Left ventricle myocardium inferior (tissue), 1 donor: ENCODE measurements around the gene ZMIZ1. TPM values are rescaled to one million over a fixed set of nuclear protein-coding genes. Genes with fewer than 3 reads are reported as not detected.

ENCODE experiments used
- DNase-seq: peaks from one replicate; pipeline ENCODE4 v3.0.0-alpha.2; 2020
- H3K27ac ChIP-seq: fragments of 200-600 bp; replicated peaks from 2 replicates; pipeline ENCODE4 v1.8.0; 2021
- H3K27me3 ChIP-seq: fragments of 200-600 bp; 2 replicates; pipeline ENCODE4 v1.8.0; 2021; ENCODE audit warnings: low read depth
- H3K36me3 ChIP-seq: fragments of 200-600 bp; 2 replicates; pipeline ENCODE4 v1.8.0; 2021
- H3K4me1 ChIP-seq: fragments of 200-600 bp; 2 replicates; pipeline ENCODE4 v1.8.0; 2021
- H3K4me3 ChIP-seq: fragments of 200-600 bp; 2 replicates; pipeline ENCODE4 v1.8.0; 2021; ENCODE audit warnings: mild to moderate bottlenecking, moderate library complexity
- H3K9me3 ChIP-seq: fragments of 200-600 bp; replicated peaks from 2 replicates; pipeline ENCODE4 v1.8.0; 2021
- intact Hi-C: fragments of 100-400 bp; cut with micrococcal nuclease; formaldehyde crosslinking; loops from one replicate; pipeline ENCODE4 v1.11.0; 2022
- total RNA-seq: library from RNA; stranded (reverse); fragmentation: NEBNext Ultra II Directional; extraction: Animal tissue kit (Norgen Biotek cat#: 25700); gene quantifications from one replicate; pipeline ENCODE4 v1.2.1, GENCODE V29; 2021
- TF ChIP-seq, protein P1 (sequence below): fragments of 200-600 bp; IDR thresholded peaks from 2 replicates; pipeline ENCODE4 v1.8.0; 2021; ENCODE audit warnings: antibody characterized with exemption, mild to moderate bottlenecking, borderline replicate concordance
- donor health status: DM: no; HTN: yes; CAD: no; lungs with severe emphysema.

The ZMIZ1 gene
- total RNA-seq, 1 donor from 2014 or later = 55.9 TPM

DNA sequence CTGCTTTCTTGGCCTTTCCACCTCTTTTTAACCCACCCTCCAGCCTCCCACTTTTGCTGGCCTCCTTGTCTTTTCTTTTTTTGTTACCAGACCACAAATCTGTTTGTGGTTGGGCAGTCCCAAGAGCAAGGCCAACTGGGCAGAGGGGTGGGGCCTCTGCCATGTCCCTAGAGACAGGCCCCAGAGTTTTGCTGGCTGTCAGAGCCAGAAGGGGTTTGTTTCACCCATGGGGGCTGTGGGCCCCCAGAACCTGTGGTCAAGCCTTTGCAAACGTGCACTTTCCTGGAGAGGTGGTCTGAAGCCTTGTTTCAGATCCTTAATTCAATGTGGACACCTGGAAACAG is 10.3 kb downstream of the ZMIZ1 start:
- TF ChIP-seq, protein P1, sequence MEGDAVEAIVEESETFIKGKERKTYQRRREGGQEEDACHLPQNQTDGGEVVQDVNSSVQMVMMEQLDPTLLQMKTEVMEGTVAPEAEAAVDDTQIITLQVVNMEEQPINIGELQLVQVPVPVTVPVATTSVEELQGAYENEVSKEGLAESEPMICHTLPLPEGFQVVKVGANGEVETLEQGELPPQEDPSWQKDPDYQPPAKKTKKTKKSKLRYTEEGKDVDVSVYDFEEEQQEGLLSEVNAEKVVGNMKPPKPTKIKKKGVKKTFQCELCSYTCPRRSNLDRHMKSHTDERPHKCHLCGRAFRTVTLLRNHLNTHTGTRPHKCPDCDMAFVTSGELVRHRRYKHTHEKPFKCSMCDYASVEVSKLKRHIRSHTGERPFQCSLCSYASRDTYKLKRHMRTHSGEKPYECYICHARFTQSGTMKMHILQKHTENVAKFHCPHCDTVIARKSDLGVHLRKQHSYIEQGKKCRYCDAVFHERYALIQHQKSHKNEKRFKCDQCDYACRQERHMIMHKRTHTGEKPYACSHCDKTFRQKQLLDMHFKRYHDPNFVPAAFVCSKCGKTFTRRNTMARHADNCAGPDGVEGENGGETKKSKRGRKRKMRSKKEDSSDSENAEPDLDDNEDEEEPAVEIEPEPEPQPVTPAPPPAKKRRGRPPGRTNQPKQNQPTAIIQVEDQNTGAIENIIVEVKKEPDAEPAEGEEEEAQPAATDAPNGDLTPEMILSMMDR = no peak
- Histone ChIP-seq H3K4me3 (peak overlapping the region; percentile 20), H3K36me3 (no peaks in the 10 kb centered on the region), H3K4me1 (peaks cover 100% of the 10 kb centered on the region), H3K27me3 (no peaks in the 10 kb centered on the region), H3K9me3 (no peaks in the 10 kb centered on the region), H3K27ac (peak overlapping the region; percentile 99)
- no peak for DNase-seq
- intact Hi-C loops = no loop called here

DNA sequence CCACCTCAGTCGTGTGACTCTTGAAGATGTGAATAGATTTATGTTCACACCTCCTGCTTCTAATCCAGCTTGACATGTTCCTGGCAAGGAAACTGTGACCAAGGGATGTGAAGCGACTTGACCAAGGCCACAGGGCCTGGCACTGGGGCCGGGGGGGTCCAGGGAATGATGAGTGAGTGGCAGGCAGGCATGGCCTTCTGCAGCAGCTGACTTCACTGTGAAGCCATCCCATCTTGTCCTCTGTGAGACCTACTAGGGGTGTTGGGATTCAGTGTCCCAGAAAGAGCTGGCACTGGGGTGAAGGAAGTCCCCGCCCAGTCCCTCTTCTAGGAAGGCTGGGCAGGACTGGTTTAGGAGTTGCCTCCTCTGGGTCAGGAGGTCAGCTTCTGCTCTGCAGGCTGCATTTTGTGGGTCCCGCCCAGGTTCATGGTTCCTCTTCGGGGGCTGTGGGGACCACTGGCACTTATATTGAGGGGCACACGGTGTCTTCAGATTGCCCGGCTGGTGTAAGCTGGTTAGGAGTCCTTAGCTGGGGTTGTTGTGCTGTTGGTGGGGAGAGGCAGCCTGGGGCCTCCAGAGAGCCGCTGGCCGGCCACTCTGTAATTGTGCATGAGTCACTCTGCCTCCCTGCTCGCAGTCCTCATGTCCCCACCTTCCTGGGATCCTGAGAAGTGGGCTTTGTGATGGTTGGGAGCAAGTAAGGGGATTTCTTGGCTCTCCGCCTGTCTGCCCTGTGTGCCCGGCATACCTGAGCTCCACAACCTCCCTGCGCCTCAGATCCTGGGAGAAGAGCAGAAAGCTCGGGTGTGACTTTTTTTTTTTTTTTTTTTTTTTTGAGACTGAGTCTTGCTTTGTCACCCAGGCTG is 11.0 kb downstream of the ZMIZ1 start:
- intact Hi-C loops = no loop called here
- Histone ChIP-seq H3K27ac (peak overlapping the region; percentile 99), H3K4me3 (peak overlapping the region; percentile 20), H3K36me3 (no peaks in the 10 kb centered on the region), H3K27me3 (no peaks in the 10 kb centered on the region), H3K4me1 (peaks cover 100% of the 10 kb centered on the region), H3K9me3 (no peaks in the 10 kb centered on the region)
- peak; percentile 67 for DNase-seq
- TF ChIP-seq, protein P1 = no peak

DNA sequence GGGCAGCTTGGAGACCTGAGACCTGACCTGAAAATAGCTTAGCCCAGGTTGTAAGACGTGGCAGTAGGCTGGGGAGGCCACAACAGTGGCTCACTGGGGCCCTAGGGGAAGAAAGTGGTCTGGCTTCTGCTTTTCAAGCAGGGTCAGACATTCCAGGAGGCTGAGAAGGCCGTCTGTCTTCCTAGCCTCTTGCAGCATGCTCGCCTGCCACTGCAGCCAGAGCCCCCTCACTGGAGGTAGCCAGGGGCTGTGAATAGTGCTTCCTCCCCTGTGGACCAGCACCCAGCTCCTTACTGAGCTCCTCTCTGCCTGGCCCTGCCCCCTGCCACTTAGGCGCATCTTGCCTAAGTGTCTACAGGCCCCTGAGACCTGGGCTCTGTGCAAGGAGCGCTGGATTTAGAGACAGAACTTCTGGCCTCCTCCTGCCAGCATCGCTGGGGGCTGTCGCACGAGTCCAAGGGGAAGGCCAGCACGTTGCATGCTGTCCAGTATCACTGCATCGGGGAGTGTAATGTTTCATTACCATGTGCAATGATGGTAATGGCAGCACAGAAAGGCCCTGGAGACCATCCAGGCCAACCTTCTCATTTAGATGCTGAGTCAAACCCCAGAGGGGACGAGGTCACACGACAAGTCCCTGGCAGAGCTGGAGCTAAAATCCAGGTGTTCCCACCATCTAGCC is 12.7 kb downstream of the ZMIZ1 start:
- Histone ChIP-seq H3K36me3 (no peaks in the 10 kb centered on the region), H3K4me1 (peaks cover 100% of the 10 kb centered on the region), H3K4me3 (no peak overlapping the region), H3K27me3 (no peaks in the 10 kb centered on the region), H3K27ac (peak overlapping the region; percentile 99), H3K9me3 (no peaks in the 10 kb centered on the region)
- peak; percentile 55 for DNase-seq
- TF ChIP-seq, protein P1 = no peak
- intact Hi-C loops = no loop called here

DNA sequence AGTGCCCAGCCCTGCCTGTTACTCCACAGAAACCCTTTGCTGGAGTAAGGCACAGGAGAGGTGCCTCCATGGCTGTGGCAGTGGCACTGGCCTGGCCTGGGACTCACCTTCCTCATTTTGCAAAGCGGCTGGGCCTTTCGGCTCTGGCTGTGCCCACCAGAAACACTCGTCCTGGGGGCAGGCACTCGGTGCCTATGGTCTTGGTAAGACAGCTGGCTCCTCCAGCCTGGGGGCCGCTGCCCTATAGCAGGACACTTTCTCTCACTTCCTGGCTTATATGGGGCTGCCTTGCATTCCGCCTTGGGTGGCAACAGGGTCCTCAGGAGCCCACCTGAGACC is 13.2 kb downstream of the ZMIZ1 start:
- TF ChIP-seq, protein P1 = no peak
- intact Hi-C loops = no loop called here
- H3K36me3 ChIP-seq = no peaks in the 10 kb centered on the region
- H3K27ac ChIP-seq = peak overlapping the region; percentile 99
- H3K4me1 ChIP-seq = peaks cover 100% of the 10 kb centered on the region
- no peaks in the 10 kb centered on the region for H3K27me3 ChIP-seq
- DNase-seq = no peak
- H3K9me3 ChIP-seq = no peaks in the 10 kb centered on the region
- no peak overlapping the region for H3K4me3 ChIP-seq

DNA sequence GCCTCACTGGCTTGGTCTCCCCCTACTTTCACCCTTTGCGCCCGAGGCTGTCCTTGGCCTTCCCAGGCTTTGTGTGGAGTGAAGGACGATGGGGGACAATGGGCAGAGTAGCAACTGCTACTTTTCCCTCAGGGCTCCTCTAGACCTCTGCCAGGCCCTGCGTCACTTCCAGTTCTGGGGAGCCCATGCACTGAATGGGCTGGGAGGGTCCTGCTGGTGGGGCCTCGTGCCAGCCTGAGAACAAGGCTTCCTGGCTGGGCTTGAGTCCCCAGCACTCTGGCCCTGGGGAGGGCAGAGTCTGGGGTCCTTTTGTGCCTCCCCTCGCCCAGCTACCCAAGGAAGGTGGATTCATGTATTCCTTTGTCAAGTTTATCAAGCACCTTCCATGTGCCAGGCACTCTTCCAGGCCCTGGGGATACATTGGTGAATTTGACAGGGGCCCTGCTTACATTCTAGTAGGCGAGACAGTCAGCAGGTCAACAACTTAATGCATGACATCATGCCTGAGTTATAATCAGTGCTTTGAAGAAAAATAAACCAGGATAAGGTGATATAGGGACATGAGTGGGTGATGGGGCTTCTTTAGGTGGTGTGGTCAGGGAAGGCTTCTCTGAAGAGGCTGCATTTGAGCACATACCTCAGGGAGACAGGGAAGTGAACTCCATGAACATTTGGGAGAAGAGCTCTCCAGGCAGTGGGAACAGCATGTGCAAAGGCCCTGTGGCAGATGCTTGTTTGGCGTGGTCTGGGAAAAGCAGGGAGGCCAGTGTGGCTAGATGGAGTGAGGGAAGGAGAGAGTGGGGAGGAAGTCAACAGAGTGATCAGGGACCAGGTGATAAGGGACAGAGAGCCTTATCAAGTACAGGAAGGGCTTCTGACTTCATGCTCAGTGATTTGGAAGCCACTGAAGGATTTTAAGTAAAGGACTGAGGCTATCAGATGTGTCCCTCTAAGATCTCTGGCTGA is 14.1 kb downstream of the ZMIZ1 start:
- H3K27ac ChIP-seq = peak overlapping the region; percentile 99
- H3K27me3 ChIP-seq = no peaks in the 10 kb centered on the region
- H3K4me3 ChIP-seq = no peak overlapping the region
- TF ChIP-seq, protein P1 = no peak
- no peaks in the 10 kb centered on the region for H3K36me3 ChIP-seq
- peaks cover 100% of the 10 kb centered on the region for H3K4me1 ChIP-seq
- DNase-seq = no peak
- no peaks in the 10 kb centered on the region for H3K9me3 ChIP-seq
- intact Hi-C loops = no loop called here
